Hematopoietic multipotent progenitor cell treated with erythropoietin and hydrocortisone succinate and interleukin-3 and kit ligand, for 17 days (in vitro differentiated cells): ENCODE measurements around the gene TAF9B.
"Not testable (repeated sequence)": the region's sequence is repeated elsewhere in the genome, so short reads cannot be mapped to it uniquely, and the experiment has no call there.

Experiments
- DNase-seq: peaks from one replicate; pipeline ENCODE4 v3.0.0-alpha.2; 2015; ENCODE audit warnings: low spot score

Gene TAF9B

GRCh38 chrX:78116365-78116764, 23.1 kb downstream of the TAF9B start:
- no peak for DNase-seq

GRCh38 chrX:78111140-78111931, 28.1 kb downstream of the TAF9B start:
- DNase-seq: no peak

GRCh38 chrX:78109458-78109857, 30.0 kb downstream of the TAF9B start:
- no peak for DNase-seq

- no peak for DNase-seq
Observed at GRCh38 chrX:78106651-78106986, 32.8 kb downstream of the TAF9B start.

- DNase-seq: no peak
Observed at GRCh38 chrX:78105944-78106650, 33.4 kb downstream of the TAF9B start.

- peak; percentile 51 for DNase-seq
Observed at GRCh38 chrX:78104447-78105176, 34.8 kb downstream of the TAF9B start.

GRCh38 chrX:78103623-78104446, 35.6 kb downstream of the TAF9B start, which contains the start of gene PGK1:
Gene PGK1, plus strand, starts transcription at chrX:78104248. Its CDS starts 93 bp downstream, at chrX:78104341.
- DNase-seq: peak; percentile 85

GRCh38 chrX:78103001-78103622, 36.3 kb downstream of the TAF9B start:
- no peak for DNase-seq

- DNase-seq: no peak
Observed at GRCh38 chrX:78102091-78102490, 37.4 kb downstream of the TAF9B start.

- DNase-seq: no peak
Observed at GRCh38 chrX:78098108-78098507, 41.3 kb downstream of the TAF9B start.

GRCh38 chrX:78092296-78092695, 47.2 kb downstream of the TAF9B start:
- DNase-seq: no peak

- not testable (repeated sequence) for DNase-seq
Observed at GRCh38 chrX:78081413-78081812, 58.0 kb downstream of the TAF9B start.
